CD4-positive, alpha-beta T cell treated with Interferon alpha-2 for 1 hour (primary cell): Measurements from ENCODE around the gene MAD1L1.
"Not testable (repeated sequence)": the region's sequence is repeated elsewhere in the genome, so short reads cannot be mapped to it uniquely, and the experiment has no call there.

Experiments
- DNase-seq, 2 donors: peaks; one replicate each; pipeline ENCODE4 v3.0.0-alpha.2; 2020 to 2022

The MAD1L1 gene

GRCh38 chr7:1865571-1866255 lies 367.0 kb downstream of the MAD1L1 start:
- no peak for DNase-seq

DNA sequence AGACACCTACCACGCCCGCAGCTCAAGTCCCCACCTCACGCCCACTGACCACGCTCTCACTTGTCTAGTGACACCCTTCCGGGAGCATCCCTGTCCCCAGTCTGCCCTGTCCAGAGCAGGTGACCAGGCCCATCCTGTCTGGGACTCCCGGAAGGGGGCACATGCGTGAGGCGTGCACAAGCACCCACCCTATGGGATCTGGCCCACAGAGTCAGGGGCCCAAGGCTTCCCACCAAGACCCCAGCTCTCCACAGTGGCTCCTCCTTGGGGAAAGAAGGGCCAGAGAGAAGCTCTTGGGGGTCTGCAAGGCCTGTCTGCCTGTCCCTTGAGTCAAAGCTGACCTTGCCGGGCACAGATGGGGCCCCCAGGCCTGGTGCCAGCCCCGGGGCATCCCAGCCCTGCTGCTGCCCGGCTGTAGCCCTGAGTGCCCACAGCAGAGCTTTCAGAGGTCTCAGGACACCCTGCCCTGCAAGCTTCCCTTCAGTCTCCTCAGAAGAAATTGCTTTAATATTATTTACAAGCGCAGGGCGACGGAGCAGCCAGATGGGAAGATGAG lies 367.7 kb downstream of the MAD1L1 start:
- no peak for DNase-seq

DNA sequence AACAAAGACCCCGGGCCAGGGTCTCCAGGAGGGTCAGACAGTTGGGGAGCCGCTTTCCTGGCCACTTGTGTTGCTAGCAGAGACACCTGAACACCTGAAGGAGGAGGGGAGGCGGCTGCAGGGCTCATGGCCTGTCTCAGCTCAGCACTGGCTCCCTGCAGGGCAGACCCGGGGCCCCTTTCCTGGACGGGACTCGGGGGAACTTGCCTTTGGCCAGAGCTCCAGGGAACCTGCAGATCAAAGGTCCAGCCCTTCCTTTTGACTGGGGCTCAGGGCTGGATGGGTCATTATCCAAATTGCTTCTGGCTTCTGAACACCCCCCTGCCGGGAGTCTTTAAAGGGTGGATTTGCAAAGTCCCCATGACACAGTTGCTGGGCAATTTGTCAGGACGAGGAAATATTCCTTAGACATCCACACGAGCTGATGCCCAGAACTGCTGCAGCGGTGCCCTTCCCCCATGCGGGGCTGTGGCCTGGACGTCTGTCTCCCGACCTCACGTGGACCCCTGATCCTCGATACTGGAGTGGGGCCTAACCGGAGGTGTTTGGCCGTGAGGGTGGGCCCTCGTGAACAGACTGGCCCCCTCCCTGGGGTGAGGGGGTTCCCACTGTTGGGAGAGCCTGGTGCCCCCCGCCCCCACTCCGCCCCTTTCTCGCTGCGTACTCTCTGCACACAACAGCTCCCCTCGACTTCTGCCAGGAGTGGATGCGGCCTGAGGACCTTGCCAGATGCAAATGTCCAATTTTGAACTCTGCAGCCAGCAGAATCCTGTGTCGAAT lies 368.4 kb downstream of the MAD1L1 start:
- no peak for DNase-seq

DNA sequence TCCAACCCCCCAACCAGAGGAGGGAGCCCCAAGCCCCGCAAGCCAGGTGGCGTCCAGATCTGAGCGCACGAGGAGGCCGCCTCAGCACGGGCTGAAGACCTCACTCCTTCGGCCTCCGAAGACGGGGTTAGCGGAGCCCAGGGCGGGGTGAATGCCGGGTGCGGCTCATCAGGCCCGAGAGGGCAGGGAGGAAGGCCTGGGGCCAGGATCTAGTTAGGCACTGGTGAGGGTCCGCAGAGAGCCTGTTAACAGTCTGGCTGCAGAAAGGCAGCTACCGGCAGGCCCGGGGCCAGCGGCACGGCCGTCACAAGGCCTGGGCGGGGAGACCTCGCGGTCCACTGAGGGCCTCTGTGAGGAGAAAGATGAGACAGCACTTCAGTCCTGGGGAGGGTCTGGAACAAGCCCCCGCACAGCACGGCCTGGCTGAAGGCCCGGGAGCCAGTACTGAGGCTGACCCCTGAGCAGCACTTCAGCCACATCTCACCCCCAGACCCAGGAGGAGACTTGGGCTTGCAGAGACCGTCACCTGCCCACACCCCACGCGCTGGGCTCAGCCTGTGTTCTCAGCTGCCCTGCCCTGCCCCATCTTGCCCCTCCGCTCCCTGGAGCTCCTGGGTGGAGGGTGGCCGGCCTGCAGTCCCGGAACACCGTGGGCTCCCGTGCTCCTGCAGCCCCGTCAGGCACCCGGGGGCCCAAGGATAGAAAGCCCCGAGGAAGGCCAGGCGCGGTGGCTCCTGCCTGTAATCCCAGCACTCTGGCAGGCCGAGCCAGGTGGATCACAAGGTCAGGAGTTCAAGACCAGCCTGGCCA lies 369.4 kb downstream of the MAD1L1 start:
- no peak for DNase-seq

GRCh38 chr7:1862560-1862959 lies 370.2 kb downstream of the MAD1L1 start:
- DNase-seq: no peak

DNA sequence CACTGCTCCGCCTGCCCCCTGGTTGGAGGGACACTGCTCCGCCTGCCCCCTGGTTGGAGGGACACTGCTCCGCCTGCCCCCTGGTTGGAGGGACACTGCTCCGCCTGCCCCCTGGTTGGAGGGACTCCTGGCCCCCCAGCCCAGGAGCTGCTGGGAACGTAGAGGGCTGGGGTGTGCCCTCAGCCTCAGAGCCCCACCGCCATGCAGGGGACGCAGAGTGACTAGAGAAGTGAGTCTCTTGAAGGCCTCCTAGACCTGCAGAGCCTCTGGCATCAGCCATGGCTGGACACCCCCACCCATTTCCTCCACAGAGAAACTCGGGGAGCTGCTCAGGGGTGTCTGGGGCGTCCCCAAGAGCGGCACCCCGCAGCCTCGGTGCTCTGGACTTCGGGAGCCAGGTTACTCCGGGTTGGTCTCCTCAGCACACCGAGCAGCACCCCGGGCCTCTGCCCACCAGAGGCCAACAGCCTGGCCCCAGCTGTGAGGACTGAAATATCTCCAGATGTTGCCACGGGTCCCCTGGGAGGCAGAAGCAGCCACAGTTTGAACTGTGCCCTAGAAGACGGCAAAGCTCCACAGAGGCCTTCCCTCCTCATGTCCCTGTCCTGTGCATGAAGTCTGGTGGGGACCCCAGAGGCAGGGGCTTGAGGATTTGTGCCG lies 370.8 kb downstream of the MAD1L1 start:
- no peak for DNase-seq

- DNase-seq: not testable (repeated sequence)
These were observed 371.6 kb downstream of the MAD1L1 start for GRCh38 chr7:1860881-1861798.

GRCh38 chr7:1859266-1860035 lies 373.3 kb downstream of the MAD1L1 start:
- DNase-seq: no peak

GRCh38 chr7:1858435-1859265 lies 374.1 kb downstream of the MAD1L1 start:
- DNase-seq: no peak

GRCh38 chr7:1857487-1858421 lies 375.0 kb downstream of the MAD1L1 start:
- no peak for DNase-seq

DNA sequence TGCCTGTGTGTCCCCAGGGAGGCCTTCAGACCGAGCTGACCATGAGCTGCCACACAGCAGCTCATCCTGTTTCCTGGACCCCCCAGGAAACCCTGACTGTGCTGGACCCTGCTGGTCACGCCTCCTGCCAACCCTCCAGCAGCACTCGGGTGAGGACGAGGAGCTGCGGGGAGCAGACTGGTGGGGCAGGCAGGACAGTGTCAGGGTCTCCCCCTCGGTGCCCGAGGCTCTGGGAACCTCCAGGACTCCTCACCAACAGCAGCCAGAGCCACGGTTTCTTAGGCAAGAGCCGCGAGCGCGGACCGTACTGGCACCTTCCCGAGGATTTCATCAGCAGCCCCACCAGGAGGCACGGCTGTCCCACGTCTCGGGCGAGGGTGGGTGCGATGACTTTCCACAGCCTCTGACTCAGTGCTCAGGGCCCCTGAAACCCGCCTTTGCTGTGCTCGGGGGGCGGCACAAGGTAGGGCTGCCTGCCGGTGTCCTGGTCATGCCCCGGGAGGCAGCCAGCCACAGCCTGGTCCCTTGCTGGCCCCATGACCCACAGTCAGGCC lies 375.8 kb downstream of the MAD1L1 start:
- DNase-seq: no peak

- DNase-seq: no peak
These were observed 376.4 kb downstream of the MAD1L1 start for GRCh38 chr7:1856161-1856887.

GRCh38 chr7:1855725-1856160 lies 377.0 kb downstream of the MAD1L1 start:
- DNase-seq: no peak

DNA sequence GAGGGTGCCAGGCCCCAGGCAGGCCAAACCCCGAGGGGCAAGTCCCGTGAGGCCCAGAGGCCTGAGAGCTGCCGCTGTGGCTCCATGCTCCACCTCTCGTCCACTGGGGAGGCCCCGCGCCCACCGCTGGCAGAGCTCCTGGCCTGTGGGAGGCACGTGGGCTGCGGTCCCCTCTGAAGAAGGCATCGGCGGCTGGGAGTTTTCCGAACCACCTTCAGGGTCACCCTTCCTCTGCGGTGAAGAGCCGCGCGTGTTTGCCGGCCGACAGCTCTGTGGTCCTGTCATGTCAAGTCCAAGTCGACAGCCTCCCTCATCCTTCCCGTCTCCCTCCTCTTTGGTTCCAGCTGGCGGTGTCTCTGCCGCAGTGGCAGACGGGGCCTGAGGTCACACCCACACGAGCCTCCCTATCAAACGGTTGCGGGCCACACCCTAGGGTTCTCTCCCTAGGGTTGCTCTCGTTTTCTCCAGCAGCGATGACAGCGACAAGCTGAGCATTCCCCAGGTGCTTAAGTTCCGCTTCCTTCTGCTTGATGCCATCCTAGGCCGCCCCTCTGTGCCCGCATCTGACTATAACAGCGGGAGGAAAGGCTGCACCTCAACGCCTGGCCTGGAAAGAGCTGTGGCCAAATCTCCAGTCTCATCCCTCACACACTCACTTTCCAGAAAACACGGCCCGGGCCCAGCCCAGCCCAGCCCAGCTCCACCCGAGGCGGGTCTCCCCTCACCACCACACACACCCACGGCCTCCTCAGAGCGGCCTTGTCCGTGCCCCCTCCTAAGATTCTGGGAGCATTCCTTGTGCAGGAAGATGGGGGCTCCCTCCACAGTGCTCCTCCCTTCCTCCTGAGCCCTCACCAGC lies 377.6 kb downstream of the MAD1L1 start:
- DNase-seq: no peak

- DNase-seq: peak; percentile 1 to 8
These were observed 378.5 kb downstream of the MAD1L1 start for GRCh38 chr7:1853986-1854865.
